EH (cell line): Measurements from ENCODE around the gene CES5A.
"Not testable (repeated sequence)": the region's sequence is repeated elsewhere in the genome, so short reads cannot be mapped to it uniquely, and the experiment has no call there.

ENCODE experiments used
- DNase-seq: peaks from one replicate; pipeline ENCODE4 v3.0.0-alpha.2; 2015; ENCODE audit warnings: low read depth

The CES5A gene

DNA sequence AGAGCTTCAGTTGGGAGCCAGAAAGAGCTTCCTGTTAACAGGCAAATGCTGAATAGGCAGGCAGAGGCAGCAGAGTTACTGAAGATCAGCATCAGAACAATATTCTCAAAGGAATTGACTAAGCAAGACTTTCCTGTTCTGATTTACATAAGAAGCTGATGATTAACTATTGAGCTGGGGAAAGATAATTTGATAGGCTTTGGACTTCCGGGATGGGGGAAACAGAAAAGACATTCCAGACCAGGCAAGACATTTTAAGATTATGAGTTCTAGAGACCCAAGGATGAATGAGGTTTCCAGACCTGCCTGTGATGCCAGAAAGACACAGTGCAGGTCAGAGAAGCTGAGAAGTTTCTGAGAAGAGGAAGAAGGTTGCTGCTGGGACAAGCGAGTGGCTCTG lies at the start of gene CES5A:
Gene CES5A (minus strand): TSS at position 101 of the 400 bp plus-strand sequence. CDS start 152 bp downstream, outside the sequence.
- DNase-seq, result no peak

GRCh38 chr16:55922662-55923061 lies 47.5 kb upstream of the CES5A start:
- no peak for DNase-seq

- DNase-seq, result no peak
These were observed 42.4 kb upstream of the CES5A start for GRCh38 chr16:55917373-55918160.

GRCh38 chr16:55915096-55915827 lies 40.1 kb upstream of the CES5A start:
- no peak for DNase-seq

GRCh38 chr16:55914383-55914782 lies 39.2 kb upstream of the CES5A start:
- DNase-seq, result no peak

- no peak for DNase-seq
These were observed 38.5 kb upstream of the CES5A start for GRCh38 chr16:55913716-55914115.

- DNase-seq, result not testable (repeated sequence)
These were observed 37.9 kb upstream of the CES5A start for GRCh38 chr16:55913121-55913520.

- DNase-seq, result no peak
These were observed 36.8 kb upstream of the CES5A start for GRCh38 chr16:55912022-55912421.

GRCh38 chr16:55911616-55912015 lies 36.4 kb upstream of the CES5A start:
- DNase-seq, result no peak

GRCh38 chr16:55909876-55910275 lies 34.7 kb upstream of the CES5A start:
- no peak for DNase-seq

GRCh38 chr16:55908641-55909040 lies 33.5 kb upstream of the CES5A start:
- DNase-seq, result no peak

DNA sequence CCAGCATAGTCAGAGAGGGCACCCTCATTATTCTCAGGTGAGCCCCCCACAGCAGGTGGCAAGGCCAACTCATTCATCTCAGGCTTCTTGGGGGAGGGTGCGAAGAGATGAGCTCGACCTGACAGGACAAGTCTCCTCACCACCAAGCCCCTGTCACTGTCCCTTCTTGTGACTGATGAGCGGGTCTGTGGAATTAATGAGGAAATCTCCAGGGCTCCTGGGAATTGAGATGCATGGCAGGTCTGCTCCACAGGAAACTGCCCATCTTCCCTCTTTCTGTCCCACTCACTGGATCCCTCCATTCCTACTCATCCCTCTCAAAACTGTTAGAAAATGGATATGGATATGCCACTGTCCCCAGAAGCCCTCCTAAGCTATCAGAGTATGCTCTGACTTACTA lies 32.5 kb upstream of the CES5A start:
- DNase-seq, result no peak

DNA sequence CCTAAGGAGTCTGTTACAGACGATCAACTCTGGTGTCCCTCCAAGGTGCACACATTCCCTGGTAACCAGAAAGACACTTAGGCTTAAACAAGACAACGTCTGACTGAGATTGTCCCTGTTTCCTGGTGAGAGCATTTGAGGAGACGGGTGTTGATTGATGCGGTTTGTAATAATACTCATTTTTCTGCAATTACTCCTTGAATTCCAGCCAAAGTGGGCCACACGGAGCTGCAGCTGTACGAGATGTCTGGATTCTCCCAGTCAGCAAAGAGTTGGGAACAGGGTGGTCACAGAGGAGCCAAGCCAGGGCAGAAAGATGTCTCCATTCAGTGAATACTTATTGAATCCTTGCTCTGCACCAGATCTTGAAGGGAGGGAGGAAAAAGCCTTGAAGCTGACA lies 30.9 kb upstream of the CES5A start:
- no peak for DNase-seq

- no peak for DNase-seq
These were observed 30.5 kb upstream of the CES5A start for GRCh38 chr16:55905651-55906050.

- DNase-seq, result no peak
These were observed 26.5 kb upstream of the CES5A start for GRCh38 chr16:55901566-55902217.

DNA sequence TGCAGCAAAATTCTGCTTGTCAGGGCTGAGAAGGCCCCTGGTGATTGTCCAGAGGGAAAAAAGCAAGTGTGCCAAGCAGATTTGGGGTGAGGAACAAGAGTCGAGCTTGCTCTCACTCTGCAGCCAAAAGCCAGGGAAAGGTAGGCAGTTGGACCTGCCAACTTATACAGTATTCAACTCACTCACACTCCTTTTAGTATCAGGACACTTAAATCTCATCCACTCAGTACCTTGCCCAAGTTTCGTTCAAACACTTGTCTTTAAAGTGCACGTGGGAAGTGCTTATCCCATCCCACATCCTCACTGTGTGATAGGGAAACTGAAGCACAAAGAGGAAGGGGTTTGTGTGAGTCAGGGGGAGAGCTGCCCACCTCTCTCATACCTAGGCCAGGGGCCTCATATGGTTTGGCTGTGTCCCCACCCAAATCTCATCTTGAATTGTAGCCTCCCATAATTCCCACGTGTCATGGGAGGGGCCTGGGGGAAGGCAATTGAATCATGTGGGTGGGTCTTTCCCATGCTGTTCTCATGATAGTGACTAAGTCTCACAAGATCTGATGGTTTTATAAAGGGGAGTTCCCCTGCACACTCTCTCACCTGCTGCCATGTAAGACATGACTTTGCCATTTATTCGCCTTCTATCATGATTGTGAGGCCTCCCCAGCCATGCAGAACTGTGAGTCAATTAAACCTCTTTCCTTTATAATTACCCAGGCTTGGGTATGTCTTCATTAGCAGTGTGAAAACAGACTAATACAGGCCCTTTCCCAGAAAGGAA lies 25.6 kb upstream of the CES5A start:
- DNase-seq, result no peak

DNA sequence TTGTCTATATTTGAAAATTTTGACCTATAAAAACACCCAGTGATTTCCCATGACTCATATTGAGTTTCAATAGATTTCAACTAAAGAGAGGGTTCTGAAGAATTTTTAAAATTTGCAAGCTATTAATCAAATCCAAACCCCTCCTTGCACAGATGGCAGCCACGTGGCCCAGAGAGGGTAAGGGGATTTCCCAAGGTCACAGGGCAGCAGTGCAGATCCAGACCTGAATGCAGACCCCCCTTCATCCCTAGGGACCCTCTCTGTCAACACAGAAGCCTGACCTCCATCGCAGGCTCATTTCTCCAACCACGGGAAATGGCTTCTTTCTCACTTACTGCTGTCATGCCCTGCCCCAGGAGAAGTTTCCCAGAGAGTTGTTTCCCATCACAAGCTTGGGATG lies 24.7 kb upstream of the CES5A start:
- no peak for DNase-seq

GRCh38 chr16:55898592-55898991 lies 23.4 kb upstream of the CES5A start:
- no peak for DNase-seq

DNA sequence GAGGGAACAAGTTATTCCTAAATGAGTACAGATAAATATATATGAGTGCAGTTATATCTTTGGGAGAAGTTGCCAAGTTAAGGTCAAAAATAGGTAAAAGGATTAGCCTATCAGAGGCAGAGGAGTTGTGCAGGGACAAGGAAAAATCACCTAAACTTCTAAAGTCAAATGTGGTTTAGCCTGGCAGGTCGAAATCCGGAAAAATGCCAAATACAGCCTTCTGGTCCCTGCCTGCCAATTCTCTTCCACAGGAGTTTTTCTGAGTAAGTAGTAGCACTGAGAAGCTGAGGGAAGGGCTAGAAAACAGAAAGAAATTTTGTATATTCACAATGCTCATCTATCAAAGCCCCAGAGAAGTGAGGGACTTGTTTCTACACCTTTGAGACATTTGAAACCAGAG lies 17.6 kb upstream of the CES5A start:
- no peak for DNase-seq

GRCh38 chr16:55889518-55889917 lies 14.3 kb upstream of the CES5A start:
- no peak for DNase-seq

DNA sequence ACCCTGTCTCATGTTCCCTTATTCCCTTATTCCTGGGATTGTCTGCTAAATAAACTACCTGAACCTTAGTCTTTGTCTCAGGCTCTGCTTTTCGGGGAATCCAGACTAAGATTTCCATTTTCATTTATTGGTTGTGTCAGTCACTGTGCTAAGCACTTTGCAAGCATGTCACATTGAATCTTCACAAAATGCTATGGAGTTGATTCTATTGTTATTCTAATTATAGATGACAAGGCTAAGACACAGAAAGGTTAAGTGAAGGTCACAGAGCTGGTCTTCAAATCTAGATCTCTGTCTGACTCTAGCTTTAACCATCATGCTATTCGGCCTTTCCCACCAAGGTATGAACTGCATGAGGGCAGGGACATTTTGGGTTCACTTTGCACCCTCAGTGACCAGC lies 13.4 kb upstream of the CES5A start:
- DNase-seq, result no peak

DNA sequence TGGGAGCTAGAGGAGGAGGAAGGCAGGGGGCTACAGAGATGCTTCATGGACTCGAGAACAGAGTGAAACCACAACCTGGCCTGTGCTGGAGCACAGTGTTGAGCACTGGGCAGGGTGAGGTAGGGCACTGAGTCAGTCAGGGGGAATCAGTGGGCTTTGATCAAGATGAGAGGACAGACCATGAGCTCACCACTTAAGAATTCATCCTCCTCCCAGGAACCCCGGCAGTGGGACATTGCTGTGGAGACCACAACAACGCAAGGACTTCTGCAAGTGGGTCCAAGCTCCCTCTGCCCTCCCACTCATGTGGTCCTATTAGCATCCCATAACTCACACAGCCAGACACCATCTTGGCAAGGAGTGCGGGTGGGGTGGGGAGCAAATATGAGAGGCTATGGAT lies 1.7 kb upstream of the CES5A start:
- DNase-seq, result peak; percentile 8
